GM20000 (cell line): ENCODE data around the gene PPM1G.

Experiments used
- DNase-seq: peaks from one replicate; pipeline ENCODE4 v3.0.0; 2012; ENCODE audit warnings: low spot score
- CTCF ChIP-seq: IDR thresholded peaks from 2 replicates; pipeline ENCODE4 v1.5.1; 2012; ENCODE audit warnings: mild to moderate bottlenecking, control low read depth; ENCODE audit errors: extremely low read depth, missing control alignments

PPM1G gene, protein sequence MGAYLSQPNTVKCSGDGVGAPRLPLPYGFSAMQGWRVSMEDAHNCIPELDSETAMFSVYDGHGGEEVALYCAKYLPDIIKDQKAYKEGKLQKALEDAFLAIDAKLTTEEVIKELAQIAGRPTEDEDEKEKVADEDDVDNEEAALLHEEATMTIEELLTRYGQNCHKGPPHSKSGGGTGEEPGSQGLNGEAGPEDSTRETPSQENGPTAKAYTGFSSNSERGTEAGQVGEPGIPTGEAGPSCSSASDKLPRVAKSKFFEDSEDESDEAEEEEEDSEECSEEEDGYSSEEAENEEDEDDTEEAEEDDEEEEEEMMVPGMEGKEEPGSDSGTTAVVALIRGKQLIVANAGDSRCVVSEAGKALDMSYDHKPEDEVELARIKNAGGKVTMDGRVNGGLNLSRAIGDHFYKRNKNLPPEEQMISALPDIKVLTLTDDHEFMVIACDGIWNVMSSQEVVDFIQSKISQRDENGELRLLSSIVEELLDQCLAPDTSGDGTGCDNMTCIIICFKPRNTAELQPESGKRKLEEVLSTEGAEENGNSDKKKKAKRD

GRCh38 chr2:27409321-27410073 lies at the start of gene PPM1G:
Gene PPM1G (minus strand): TSS chr2:27409591. CDS start chr2:27409422, 169 bp downstream.
- no peak for TF ChIP-seq CTCF
- DNase-seq, result peak; percentile 98

- DNase-seq, result no peak
- TF ChIP-seq CTCF, result no peak
These were observed 44.6 kb upstream of the PPM1G start for GRCh38 chr2:27453968-27454367.

DNA sequence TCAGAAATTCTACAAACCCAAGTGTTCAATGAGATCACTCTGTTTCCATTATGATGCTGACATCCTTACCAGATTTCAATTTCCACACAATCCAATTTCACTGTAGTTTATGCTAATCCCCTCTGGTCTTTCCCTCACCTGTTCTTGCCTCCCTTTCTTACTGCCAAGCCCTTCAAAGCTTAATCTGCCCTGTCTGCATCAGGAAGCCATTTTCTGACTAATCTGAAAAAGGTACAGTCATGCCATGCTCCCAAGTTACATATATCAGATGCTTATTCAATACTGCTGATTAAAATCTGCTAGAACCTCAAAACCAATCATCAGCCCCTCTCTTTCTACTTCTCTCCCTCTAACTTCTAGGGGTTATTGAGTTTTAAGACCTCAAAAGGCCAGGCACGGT lies 41.7 kb upstream of the PPM1G start:
- no peak for TF ChIP-seq CTCF
- DNase-seq, result no peak

- no peak for TF ChIP-seq CTCF
- DNase-seq, result no peak
These were observed 39.0 kb upstream of the PPM1G start for GRCh38 chr2:27448381-27448780.

DNA sequence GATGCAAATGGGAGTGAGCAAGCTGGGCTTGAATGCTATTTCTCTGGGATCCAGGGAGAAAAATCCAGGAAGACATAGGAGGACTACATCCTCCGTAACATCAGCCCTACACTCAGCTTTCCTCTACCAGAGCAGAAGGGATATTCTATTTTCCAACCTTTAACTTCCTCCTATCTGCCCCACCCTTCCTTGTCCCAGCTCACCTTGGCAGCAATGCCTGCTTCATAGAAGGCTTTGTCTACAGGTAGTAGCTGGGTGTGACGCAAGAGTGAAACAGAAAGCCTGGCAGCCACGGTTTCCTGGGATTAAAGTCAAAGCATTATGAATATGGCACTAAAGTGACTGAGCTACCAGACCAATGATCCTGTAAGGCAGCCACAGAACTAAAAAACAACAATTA lies 36.7 kb upstream of the PPM1G start:
- no peak for TF ChIP-seq CTCF
- DNase-seq, result no peak

GRCh38 chr2:27445615-27446014 lies 36.2 kb upstream of the PPM1G start:
- no peak for TF ChIP-seq CTCF
- DNase-seq, result no peak

DNA sequence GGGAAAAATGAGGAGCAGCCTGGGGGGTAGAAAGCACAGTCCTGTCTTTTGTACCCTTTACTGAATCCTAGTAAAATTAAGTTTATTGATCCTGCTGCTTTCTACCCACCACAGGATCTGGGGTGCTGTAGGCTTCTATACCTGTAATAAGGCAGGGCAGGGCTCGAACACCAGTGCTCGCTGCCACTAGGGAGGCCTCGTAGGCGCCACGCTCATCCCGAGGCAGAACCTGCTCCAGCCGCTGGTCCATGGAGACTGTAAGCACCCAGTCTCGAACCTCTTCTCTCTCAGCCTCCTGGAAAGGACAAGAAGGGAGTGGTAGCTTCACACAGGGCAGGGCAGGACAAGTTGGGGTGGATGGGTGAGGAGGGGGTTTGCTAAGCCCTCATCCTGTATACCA lies 35.8 kb upstream of the PPM1G start:
- DNase-seq, result no peak
- TF ChIP-seq CTCF, result no peak
